GM12872 (cell line): ENCODE measurements around the gene BACE1-AS.

Experiments
- TF ChIP-seq, protein P1 (sequence below): IDR thresholded peaks from 3 replicates; pipeline ENCODE4 v1.5.1; 2011; ENCODE audit warnings: low read depth, mild to moderate bottlenecking, low read length, moderate library complexity; ENCODE audit not compliant: insufficient read depth

BACE1-AS gene

DNA sequence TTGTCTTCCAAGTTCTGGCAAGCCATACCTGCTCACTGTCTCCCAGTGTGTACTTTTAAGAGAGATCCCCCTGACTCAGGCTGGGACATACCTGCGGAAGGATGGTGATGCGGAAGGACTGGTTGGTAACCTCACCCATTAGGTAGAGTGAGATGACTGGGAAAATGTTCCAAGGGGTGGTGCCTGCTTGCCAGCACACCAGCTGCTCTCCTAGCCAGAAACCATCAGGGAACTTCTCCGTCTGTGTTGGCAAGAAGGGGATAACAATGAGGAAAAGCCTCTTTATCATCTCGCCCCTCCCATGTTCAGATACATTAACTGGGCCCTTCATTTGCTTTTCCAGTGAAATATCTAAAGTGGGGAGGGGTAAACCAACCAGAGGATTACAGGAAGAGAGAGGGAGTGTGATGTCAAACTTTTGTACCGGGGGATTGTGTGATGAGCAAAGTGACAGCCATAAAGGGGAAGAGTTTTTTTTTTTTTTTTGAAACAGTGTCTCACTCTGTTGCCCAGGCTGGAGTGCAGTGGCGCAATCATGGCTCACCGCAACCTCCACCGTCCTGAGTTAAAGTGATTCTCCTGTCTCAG lies at the start of gene BACE1-AS:
Gene BACE1-AS, plus strand, starts transcription at position 538 of the 588 bp plus-strand sequence.
- TF ChIP-seq, protein P1, sequence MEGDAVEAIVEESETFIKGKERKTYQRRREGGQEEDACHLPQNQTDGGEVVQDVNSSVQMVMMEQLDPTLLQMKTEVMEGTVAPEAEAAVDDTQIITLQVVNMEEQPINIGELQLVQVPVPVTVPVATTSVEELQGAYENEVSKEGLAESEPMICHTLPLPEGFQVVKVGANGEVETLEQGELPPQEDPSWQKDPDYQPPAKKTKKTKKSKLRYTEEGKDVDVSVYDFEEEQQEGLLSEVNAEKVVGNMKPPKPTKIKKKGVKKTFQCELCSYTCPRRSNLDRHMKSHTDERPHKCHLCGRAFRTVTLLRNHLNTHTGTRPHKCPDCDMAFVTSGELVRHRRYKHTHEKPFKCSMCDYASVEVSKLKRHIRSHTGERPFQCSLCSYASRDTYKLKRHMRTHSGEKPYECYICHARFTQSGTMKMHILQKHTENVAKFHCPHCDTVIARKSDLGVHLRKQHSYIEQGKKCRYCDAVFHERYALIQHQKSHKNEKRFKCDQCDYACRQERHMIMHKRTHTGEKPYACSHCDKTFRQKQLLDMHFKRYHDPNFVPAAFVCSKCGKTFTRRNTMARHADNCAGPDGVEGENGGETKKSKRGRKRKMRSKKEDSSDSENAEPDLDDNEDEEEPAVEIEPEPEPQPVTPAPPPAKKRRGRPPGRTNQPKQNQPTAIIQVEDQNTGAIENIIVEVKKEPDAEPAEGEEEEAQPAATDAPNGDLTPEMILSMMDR: no peak

DNA sequence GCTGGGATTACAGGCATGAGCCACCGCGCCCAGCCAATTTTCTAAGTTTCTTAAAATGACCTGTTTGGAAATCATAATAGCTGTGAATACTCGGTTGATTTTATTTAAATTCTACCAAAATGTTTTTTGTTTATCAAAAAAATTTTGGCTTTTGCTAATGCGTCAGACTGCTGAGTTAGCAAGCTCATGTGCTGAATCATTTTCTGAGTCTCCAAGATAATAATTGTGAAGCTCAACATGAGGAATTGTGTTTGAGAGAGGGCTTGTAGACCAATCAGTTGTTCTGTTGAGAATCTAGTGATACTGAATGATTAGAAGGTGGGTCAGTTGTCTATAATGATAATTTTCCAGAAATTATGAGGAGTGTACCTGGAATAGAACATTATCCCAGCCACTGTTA lies 42.8 kb upstream of the BACE1-AS start:
- TF ChIP-seq, protein P1: no peak

DNA sequence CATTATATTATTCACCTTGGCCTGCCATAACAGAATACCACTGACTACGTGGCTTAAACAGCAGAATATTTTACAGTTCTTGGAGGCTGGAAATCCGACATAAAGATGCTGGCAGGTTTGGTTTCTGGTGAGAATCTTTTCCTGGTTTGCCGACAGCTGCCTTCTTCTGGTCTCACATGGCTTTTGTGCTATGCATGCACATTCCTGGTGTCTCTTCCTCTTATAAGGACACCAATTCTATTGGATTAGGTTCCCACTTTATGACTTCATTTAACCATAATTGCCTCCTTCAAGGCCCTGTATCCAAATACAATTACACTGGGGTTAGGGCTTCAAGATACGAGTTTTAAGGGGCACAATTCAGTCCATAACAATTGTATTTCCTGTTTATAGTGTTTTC lies 41.6 kb upstream of the BACE1-AS start:
- TF ChIP-seq, protein P1: no peak

DNA sequence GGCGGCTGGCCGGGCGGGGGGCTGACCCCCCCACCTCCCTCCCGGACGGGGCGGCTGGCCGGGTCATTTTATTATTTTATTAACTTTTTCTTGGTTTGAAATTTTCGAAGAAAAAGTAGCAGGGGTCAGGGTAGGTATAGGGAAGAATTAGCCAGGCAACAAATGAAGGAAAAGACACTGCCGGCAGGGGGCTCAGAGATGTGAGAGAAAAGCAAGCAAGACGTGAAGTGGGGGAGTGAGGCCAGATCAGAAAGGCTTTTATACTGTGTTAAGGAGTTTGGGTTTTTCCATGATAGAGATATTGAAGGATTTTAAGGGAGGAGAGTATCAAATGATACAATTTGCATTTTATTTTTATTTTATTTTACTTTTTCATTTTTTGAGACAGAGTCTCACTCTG lies 39.6 kb upstream of the BACE1-AS start:
- TF ChIP-seq, protein P1: no peak

DNA sequence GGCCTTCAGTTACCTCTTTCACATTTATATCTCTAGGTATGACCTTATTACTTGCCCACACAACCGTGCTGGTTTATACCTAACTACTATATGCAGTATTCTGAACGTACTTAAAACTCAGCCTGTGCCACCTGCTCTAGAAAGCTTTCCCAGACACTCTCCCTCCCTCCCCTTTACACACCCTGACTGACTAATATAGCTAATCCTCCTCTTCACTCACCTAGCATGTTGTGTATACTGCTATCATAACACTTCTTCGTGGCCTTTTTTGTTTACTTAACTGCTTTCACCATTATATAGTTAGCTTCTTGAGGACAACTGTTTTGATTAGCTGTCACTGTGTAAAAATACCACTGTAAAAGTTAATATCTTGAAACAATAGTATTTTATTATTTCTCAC lies 35.2 kb upstream of the BACE1-AS start:
- TF ChIP-seq, protein P1: no peak

DNA sequence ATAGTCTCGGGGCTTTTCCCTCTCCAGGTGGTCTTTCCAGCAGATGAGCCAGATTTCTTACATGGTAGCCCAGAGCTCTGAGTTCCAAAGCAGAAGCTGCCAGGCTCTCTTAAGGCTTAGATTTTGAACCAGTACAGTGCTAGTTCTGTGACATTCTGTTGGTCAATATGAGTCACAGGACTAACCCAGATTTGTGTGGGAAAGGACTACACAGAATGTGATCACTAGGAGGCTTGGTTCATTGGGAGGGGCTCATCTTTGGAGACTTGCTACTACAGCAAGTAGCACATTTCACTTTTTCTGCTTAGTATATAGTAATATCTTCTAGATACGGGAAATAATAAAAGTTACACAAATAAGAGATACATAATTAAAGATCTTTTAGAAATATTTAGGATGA lies 34.6 kb upstream of the BACE1-AS start:
- TF ChIP-seq, protein P1: no peak

DNA sequence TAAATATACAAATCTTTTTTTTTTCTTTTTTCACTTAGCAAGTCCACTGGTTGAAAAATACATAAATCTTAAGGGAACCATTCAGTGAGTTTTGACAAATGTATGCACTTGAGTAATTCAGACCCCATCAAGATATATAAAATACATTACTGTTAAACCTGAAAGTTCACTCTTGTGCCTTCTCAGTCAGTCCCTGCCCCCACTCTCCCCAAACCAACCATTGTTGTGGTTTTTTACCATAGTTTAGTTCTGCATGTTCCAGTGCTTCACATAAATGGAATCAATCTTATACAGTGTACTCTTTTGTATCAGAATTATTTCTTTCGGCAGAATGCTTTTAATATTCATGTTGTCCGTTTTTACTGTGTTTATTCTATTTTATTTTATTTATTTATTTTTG lies 32.6 kb upstream of the BACE1-AS start:
- TF ChIP-seq, protein P1: no peak
